GM19467 (cell line): ENCODE data around the gene PRKCA.
"Not testable (repeated sequence)": the region's sequence is repeated elsewhere in the genome, so short reads cannot be mapped to it uniquely, and the experiment has no call there.

Source experiments
- ATAC-seq: cut with Tn5 transposase; IDR thresholded peaks from one replicate; pipeline ENCODE4 v1.9.1; 2021; ENCODE audit warnings: mild to moderate bottlenecking, moderate library complexity; ENCODE audit not compliant: unreplicated experiment

PRKCA gene

DNA sequence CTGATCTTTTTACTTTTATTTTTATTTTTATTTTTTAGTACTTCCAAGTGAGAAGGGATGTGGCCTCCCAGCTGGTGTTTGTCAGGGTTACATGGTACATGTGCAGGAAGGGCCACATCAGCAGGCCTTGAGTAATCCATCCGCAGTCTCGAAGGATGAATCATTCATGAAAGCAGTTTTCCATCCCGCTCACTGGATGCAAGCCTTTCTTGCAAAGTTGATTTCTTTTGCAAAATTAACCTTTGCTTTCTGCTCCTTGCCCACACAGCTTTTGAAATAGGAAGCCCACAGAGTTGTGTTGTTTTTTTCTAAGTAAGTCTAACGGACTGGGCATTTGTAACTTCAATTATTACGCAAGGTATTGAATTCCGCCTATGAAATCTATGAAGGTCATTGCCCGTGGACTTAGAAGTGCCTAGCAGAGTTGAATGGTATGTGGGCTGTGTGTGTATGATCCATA, 157.4 kb downstream of the PRKCA start:
- no peak for ATAC-seq

DNA sequence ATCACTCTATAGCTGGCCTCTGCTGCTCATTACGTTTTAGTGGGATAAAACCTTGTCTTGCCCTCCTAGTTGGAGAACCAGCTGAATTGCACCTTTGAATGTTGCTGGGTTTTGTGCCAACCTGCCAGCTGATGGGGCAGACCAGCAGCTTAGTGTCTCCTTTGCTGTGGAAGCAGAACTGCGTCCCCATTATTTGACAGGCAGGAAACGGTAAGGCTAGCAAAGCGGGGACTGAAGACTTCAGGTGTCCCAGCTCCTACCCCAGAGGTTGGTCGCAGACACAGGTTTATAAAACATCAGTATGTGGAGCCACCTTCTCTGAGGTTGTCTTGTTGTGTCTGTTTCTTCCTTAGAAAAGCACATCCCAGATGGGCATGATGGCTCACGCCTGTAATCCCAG, 158.1 kb downstream of the PRKCA start:
- ATAC-seq: no peak

DNA sequence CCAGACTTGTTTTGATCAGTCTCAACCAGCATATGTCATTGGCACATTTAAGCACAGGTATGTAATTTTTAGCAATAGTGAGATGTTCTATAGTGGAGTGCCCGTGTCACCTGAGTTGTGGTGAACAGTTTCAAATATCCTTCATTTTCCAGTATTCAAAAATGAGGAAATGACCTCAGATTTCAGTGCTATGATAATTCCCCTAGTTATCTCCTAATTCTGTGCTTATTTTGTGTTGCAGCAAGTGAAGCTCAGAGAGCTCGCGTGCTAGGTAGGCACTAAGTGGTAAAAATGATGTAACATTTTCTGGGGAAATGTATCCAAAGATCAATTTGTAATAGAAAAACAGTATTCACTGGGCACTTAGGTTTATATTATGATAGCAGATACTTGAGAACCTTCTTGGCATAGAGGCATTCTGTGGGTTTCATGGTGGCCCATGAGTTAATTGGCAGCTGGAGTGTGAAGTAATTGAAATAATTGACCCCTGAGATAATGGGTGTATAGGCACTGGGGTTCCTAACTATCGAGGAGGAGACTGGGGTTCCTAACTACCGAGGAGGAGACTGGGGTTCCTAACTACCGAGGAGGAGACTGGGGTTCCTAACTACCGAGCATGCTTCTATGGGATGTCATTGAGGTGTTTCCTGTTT, 159.1 kb downstream of the PRKCA start:
- no peak for ATAC-seq

DNA sequence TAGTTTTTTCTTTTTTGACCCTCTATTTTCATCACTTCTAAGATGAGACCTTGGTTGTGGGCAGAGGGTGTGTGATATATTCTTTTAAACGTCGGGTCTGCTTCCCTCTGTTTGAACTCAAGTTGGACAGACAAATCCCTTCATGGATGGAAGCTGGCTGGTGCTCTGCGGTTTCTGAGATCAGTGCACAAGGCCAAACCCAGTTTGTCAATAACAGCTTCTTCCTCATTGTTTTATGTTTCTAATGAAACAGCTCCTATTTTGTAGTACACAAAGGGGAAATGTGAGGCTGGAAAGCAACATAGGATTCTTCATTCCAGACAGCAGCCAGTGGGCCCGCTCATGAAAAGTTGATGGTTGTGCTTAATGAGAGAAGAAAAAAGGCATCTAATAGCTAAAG, 159.6 kb downstream of the PRKCA start:
- no peak for ATAC-seq

DNA sequence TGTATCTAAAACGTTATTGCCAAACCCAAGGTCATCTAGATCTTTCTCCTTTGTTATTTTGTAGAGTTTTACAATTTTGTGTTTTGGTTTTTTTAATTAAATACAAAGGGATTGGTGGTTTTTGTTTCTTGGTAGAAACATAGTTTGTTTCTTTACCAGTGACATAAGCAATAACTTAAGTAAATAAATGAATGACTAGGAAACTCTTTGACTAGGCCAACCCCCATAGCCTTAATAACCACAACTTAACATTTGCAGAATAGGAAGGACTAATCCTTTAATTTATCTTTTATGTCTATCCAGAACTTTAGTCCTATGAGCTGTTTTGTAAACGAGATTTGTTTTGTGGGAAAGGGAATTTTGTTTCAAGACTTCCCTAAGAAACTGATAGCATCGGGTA, 162.5 kb downstream of the PRKCA start:
- ATAC-seq: no peak

DNA sequence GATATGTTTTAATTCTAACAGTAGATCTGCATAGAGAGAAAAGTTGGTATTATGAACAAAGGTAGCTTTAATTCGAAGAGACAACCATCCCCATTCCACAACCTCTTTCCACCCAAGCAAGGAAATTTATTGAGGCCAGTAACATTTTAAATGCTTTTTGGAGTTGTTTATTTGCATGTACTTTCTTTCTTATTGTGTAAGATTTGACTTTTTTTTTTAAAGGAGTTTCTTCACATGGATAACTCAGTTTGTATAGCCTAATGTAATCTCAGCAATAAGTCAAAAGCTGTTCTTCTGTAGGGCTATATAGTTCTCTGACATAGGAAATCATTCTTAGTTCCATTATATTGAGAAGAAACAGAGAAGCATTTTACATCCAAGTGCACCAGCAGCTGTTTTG, 163.3 kb downstream of the PRKCA start:
- no peak for ATAC-seq

DNA sequence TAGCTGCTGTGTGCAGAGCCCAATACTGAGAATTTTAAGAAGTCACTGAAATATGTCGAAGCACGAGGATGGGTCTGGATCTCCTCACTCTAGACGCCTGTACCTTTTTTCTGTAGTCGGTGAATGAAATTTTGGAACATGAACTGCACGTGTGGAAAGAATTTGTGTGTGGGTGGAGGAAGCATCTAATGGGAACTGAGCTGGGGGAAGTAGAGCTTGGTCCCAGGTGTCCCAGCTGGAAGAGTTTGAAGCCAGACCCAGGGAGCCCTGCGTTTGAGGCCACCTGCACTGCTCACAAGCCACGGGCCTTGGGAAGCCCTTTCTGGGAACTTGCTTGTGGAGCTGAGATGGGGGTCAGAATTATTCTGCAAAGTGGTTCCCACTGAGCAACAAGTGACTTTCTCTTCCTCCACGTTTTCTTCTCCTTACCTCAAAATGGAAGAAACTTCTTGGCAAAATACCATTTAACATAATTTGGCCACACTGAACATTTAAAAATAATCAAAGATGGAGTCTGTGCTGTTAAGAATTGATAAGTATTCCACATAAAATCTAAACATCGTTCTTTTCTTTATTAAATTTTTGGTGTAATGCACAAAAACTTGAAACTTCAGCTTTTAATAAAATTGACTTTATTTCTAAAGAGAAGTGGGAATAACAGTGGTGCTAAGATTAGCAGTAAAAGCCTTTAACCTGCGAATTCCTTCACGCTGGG, 163.8 kb downstream of the PRKCA start:
- ATAC-seq: no peak

DNA sequence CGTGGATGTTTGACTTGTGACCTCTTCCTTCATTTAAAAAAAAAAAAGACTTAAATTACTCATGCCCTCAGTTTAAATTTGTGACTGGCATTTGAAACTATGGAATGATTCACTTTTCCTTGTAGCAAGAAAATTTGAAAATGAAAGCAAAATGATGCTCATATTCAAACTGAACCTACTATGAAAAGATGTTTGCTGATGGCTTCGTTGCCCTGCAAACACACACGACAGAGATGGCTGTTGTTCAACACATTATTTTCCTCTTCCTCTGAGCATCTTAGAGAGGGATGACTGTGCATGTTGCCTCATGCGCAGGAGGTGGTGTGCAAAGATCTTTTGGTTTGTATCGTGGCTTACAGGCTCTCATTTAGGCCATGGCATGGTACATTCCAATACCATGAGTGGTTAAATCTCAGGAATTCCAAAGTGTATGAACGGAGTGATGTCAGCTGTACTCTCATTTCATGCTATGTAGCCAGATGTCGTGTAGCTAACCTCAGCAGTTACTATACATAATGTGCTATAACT, 164.5 kb downstream of the PRKCA start:
- no peak for ATAC-seq

DNA sequence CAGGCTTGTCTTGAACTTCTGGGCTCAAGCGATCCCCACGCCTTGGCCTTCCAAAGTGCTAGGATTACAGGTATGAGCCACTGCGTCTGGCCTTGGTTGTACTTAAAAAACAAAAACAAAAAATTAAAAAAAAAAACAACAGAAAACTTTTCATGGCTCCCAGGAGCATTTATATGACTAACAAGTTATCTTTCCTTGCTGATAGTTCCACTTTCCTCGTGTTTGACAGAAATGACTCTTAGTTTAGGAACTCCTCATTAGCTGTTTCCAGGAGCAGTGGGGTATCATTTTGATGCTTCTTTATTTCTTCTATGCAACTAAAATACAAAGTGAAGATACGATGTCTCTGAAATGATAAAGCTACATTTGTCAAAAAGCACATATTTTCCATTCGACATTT, 165.4 kb downstream of the PRKCA start:
- no peak for ATAC-seq

DNA sequence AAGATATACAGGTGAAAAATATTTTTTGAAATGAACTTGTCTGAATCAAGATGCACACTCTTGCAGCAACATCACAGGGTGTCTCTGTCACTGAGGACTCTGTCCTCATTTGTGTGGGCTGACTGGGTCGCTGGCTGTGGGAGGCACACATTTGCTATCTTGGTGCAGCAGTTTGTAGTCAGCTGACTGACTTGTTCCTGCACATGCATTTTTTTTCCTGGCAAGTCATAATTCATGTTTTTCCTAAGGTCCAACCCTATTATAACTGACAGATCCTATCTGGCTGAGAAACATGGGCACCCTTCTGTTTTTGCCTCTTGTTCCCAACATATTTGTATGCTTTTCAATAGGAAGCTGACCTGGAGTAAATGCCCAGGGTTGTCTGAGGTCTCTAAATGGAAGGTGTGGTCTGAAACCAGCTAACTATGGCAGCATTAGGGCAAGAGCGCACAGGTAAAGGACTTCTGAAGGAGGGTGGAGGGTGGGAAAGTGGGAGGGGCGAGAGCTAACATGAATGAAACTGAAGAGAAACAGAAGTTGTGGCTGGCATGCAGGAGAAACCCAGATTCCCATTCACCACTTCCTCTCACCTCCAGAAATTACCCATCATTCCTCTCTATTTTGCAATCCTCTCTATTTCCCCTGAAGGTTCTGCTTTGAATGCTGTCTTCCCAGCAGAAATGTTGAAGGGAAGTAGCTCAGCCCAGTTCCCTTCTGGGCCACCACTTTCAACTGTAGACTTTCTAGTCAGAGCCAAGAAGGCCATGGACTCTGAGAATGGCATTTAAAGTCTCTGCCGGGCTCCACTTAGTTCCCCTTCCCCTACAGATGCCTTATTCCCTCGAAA, 166.1 kb downstream of the PRKCA start:
- no peak for ATAC-seq

DNA sequence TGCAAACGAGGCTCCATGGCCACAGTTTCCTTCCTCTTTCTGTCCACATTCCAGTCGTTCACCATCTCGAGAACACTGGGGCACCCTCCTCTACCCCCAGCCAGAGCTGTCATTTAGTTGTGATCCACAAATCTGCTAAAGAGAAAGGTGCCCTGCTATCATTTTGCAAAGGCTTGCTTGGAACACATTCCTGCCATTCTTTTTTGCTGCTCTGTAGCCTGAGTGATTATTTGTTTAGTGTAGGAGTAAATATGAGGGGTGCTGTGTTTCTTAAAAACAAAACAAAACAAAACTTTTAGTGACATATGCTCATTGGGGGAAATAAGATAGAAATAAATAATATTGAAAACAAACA, 166.7 kb downstream of the PRKCA start:
- no peak for ATAC-seq

DNA sequence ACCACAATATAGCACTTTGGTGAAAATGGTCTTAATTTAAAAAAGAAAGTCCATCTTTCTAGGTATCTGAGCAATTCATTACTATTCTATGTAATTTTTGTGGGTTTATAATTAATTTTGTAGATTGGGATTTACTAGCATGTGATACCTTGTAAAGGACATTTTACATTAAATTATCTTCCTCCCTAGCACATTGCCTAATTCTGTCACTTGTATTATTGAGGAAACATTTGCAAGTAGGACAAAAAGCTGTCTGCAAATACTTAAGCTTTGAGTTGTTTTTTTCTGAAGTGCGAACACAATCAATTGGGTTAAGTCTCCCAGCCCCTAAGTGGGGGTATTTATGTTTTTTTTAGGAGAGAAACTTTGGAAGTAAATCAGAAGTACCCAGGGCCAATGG, 167.0 kb downstream of the PRKCA start:
- ATAC-seq: no peak

DNA sequence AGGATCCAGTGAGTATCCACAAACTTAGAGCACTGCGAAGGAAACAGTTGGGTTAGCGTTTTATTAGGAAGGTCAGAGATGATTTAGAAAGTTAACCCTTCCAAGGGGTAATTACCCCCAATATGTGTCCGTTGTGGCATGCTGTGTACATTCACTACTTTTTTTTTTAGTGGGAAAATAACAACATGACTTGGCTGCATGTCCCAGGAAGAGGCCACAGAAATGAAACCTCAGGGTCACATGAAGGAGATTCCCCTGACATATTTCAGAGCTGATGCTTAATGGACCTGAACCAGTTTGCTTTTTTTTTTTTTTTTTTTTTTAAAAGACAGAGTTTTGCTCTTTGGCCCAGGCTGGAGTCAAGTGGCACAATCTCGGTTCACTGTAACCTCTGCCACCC, 167.5 kb downstream of the PRKCA start:
- no peak for ATAC-seq

DNA sequence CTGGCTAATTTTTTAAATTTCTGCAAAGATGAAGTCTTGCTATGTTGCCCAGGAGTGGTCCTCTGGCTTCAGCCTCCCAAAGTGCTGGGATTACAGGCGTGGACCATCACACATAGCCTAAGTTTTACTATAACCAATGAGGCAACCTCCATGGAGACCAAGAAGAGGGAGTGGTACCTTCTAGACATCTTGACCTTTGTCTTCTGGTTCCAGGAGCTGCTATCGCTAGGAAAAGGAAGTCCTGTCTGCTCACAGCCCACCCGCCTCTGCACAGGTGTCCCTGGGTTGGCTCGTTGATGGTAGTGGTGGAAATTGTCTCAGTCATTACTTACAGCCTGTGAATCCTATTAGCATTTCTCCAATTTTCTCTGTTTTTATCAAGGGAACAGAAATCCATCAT, 169.7 kb downstream of the PRKCA start:
- ATAC-seq: no peak

DNA sequence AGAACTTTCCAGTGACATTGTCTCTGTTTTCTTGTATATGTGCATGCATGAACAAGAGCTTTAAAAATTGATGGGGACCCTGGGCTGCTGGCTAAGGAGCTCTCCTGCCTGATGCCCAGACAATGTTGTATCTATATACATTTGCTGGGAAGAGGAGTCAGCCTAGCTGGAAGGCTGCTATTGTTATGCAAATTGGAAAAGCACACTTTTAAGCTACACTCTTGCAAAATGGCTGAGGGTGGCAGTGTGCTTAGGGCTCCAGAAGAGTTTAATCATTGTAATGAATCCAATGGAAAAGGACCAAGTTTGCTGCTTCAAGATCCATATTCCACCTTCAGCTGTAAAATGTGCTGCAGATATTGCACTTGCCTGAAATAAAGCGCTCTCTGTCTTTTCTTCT, 171.8 kb downstream of the PRKCA start:
- no peak for ATAC-seq

DNA sequence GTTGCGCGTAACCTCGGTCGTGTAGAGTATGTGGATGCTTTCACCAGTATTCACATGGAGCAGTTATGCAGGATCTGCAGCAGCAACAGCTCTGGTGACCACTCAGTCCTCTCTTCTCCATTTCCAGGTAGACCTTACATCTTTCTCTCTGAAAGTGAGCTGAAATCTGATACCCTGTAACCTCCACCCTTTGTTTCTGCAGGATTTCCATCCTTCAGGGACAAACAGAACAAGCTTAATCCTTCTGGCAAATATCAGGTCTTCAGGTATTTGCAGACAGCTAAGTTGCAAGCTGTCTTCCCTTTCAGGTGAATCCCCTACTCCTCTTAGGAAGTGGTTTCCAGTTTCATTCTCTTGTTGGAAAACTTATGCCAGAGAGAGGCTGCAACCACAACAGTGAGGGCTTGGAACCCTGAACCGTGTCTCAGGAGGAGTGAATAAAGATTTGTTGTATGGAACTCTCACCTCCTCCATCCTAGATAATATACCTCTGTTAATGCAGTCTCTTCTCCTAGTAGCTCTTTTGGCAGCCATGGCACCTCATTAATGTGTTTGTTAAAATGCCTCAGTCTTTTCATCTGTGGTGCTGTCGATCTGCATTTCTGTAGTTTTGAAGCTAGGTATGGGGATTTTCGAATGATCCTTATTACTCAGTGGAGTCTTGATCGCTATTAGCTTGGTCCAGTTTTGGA, 172.5 kb downstream of the PRKCA start:
- no peak for ATAC-seq

DNA sequence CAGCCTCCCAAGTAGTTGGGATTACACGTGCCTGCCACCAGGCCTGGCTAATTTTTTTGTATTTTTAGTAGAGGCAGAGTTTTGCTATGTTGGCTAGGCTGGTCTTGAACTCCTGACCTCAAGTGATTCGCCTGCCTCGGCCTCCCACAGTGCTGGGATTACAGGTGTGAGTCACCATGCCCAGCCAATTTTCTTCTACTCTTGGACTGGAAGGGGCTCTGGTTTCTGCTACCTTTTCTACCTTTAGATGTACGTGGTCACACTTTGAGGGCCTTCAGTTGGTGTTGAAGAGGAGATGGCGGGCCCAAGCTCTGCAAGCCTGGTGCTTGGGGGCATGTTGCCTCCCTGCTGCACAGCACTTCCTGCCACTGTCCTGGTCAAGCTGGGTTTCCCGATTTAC, 173.6 kb downstream of the PRKCA start:
- no peak for ATAC-seq

DNA sequence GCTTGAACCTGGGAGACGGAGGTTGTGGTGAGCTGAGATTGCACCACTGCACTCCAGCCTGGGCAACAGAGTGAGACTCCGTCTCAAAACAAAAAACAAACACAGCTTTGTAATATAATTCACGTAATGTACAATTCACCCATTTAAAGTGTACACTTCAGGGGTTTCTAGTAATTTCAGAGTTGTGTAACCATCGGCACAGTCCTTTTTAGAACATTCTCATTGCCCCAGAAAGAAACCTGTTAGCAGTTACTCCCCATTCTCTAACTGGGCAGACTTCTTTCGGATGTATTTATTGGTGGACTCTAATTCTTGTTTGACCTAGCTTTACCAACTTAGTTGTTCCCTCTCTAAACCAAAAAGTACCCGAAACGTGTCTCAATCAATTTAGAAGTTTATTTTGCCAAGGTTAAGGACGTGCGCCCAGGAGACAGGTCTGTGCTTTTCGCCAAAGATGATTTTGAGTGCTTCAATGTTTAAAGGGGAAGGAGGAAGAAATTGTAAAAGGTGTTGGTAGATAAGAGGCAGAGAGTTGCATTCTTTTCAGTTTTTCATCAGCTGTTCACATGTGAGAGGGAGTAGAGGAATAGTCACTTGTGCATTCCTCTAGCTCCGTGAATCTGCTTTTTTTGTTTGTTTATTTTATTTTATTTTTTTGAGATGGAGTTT, 175.3 kb downstream of the PRKCA start:
- no peak for ATAC-seq

DNA sequence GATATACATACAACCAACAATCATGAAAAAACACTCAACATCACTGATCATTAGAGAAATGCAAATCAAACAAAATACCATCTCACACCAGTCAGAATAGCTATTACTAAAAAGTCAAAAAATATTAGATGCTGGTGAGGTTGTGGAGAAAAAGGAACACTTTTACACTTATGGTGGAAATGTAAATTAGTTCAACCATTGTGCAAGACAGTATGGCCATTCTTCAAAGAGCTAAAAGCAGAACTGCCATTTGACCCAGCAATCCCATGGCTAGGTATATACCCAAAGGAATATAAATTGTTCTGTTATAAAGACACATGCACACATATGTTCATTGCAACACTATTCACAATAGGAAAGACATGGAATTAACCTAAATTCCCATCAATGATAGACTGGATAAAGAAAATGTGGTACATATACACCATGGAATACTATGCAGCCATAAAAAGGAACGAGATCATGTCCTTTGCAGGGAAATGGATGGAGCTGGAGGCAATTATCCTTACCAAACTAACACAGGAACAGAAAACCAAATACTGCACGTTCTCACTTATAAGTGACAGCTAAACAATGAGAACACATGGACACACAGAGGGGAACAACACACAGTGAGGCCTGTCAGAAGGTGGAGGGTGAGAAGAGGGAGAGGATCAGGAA, 176.9 kb downstream of the PRKCA start:
- not testable (repeated sequence) for ATAC-seq

DNA sequence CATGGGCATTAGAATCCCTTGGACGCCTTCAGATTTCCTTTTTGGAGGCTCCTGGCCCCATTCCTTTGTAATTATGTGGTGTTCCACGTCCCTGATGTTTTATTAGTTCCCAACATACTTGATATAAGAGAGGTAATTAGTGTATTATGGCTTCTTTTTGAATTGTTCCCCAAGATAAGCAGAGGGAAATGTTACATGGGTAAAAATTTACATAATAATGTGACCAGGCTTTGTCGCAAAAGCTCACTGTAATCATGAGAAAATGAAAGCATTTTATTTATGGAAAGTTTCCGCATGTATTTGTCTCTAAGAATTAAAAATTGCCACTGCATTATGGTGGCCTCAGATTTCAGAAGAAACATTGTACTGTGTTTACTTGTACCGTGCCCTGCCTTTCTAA, 177.8 kb downstream of the PRKCA start:
- no peak for ATAC-seq
